HFFc6 (cell line): Measurements from ENCODE around the gene KCTD21. TPM values are rescaled to one million over a fixed set of nuclear protein-coding genes. Genes with fewer than 3 reads are reported as not detected.
"Not testable (repeated sequence)": the region's sequence is repeated elsewhere in the genome, so short reads cannot be mapped to it uniquely, and the experiment has no call there.

Source experiments
- DNase-seq: peaks from one replicate; pipeline ENCODE4 v3.0.0-alpha.2; 2018
- H3K27ac Mint-ChIP-seq: 2 replicates; pipeline ENCODE4 v1.8.0; 2020; ENCODE audit warnings: mild to moderate bottlenecking, mixed read lengths
- H3K27me3 Mint-ChIP-seq: 2 replicates; pipeline ENCODE4 v1.8.0; 2021; ENCODE audit warnings: mild to moderate bottlenecking, moderate library complexity, mixed read lengths; ENCODE audit not compliant: insufficient read depth
- H3K36me3 Mint-ChIP-seq: 2 replicates; pipeline ENCODE4 v1.8.0; 2021; ENCODE audit warnings: low read depth, mixed read lengths
- H3K4me1 Mint-ChIP-seq: 2 replicates; pipeline ENCODE4 v1.8.0; 2020; ENCODE audit warnings: low read depth, mixed read lengths
- H3K4me3 Mint-ChIP-seq: 2 replicates; pipeline ENCODE4 v1.8.0; 2020; ENCODE audit warnings: mild to moderate bottlenecking, moderate library complexity, mixed read lengths
- H3K9me3 Mint-ChIP-seq: 2 replicates; pipeline ENCODE4 v1.8.0; 2020; ENCODE audit warnings: mild to moderate bottlenecking, mixed read lengths
- total RNA-seq, 6 experiments: library from RNA; stranded (reverse); fragmentation: NEBNext Ultra II Directional; extraction: Animal tissue kit (Norgen Biotek cat#: 25700); gene quantifications; 2 replicates in 1 of 6; 3 replicates in 5 of 6; pipeline ENCODE4 v1.2.3, GENCODE V29; 2021
- TF ChIP-seq, protein P1 (sequence below): fragments of 200-600 bp; sonication (generic); IDR thresholded peaks from 2 replicates; pipeline ENCODE4 v1.5.0; 2021; ENCODE audit warnings: antibody characterized with exemption, mild to moderate bottlenecking

Gene KCTD21
- total RNA-seq, 6 experiments from 2014 or later = 10.4 to 15.7 (median 12.6) TPM

GRCh38 chr11:78224906-78225420 is 36.5 kb upstream of the KCTD21 start:
- peaks cover 2% of the 10 kb centered on the region; the same call in 1 of the 2 replicates for H3K27me3 Mint-ChIP-seq
- no peaks in the 10 kb centered on the region for H3K9me3 Mint-ChIP-seq
- TF ChIP-seq, protein P1, sequence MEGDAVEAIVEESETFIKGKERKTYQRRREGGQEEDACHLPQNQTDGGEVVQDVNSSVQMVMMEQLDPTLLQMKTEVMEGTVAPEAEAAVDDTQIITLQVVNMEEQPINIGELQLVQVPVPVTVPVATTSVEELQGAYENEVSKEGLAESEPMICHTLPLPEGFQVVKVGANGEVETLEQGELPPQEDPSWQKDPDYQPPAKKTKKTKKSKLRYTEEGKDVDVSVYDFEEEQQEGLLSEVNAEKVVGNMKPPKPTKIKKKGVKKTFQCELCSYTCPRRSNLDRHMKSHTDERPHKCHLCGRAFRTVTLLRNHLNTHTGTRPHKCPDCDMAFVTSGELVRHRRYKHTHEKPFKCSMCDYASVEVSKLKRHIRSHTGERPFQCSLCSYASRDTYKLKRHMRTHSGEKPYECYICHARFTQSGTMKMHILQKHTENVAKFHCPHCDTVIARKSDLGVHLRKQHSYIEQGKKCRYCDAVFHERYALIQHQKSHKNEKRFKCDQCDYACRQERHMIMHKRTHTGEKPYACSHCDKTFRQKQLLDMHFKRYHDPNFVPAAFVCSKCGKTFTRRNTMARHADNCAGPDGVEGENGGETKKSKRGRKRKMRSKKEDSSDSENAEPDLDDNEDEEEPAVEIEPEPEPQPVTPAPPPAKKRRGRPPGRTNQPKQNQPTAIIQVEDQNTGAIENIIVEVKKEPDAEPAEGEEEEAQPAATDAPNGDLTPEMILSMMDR = no peak
- DNase-seq = no peak
- H3K4me3 Mint-ChIP-seq = no peak overlapping the region
- H3K4me1 Mint-ChIP-seq = peaks cover 12% of the 10 kb centered on the region; the same call in 1 of the 2 replicates
- H3K36me3 Mint-ChIP-seq = peaks cover 22% of the 10 kb centered on the region
- no peak overlapping the region for H3K27ac Mint-ChIP-seq

GRCh38 chr11:78224506-78224905 is 36.1 kb upstream of the KCTD21 start:
- H3K4me3 Mint-ChIP-seq = no peak overlapping the region
- TF ChIP-seq, protein P1 = no peak
- H3K9me3 Mint-ChIP-seq = no peaks in the 10 kb centered on the region
- peaks cover 22% of the 10 kb centered on the region for H3K36me3 Mint-ChIP-seq
- no peak for DNase-seq
- H3K27me3 Mint-ChIP-seq = peaks cover 2% of the 10 kb centered on the region; the same call in 1 of the 2 replicates
- H3K4me1 Mint-ChIP-seq = peaks cover 9% of the 10 kb centered on the region; the same call in 1 of the 2 replicates
- H3K27ac Mint-ChIP-seq = no peak overlapping the region

DNA sequence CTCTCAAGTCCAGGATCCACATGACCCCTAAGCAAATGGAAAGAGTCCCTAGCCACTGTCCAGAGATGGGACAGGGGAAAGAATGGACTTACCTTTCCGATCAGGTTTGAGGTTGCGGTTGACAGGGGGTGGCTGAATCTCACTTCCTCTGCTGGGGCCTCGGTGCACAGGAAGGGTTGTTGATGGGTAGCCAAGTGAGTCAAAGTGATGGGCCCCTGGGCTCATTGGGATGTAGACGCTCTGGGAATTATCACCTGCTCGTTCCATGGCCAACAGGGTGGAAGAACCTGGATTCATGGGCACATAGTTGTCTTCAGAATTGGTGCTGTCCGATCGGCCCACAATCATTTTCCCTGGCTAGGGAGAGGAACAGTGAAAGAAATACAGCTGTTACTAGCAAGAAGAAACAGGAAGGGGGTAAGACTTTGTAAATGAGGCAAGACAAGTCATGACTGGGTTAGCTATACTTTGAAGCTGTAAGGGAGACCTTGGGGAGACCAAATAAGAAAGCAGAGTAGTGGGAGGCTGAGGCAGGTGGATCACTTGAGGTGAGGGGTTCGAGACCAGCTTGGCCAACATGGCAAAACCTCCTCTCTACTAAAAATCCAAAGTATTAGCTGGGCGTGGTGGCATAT is 35.0 kb upstream of the KCTD21 start:
- no peak for DNase-seq
- Mint-ChIP-seq H3K27me3 (peaks cover 2% of the 10 kb centered on the region; the same call in 1 of the 2 replicates), H3K36me3 (peaks cover 25% of the 10 kb centered on the region), H3K9me3 (no peaks in the 10 kb centered on the region), H3K27ac (no peak overlapping the region), H3K4me1 (0 out of 2 replicates have a peak, but pooled peaks cover 7% of the 10 kb centered on the region), H3K4me3 (no peak overlapping the region)
- TF ChIP-seq, protein P1 = no peak

DNA sequence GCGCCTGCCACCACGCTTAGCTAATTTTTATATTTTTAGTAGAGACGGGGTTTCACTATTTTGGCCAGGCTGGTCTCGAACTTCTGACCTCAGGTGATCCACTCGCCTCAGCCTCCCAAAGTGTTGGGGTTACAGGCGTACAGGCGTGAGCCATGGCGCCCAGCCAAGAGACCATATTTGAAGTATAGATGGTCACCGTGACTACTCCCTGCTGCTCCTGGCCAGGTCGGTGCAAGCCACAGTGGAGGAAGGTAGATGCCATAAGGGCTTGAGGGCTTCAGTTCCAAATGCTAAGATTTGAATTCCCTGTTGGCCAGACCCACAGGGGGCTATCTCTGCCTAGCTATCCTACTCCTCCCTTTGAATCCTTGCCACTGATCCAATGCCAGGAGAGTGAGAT is 34.3 kb upstream of the KCTD21 start:
- not testable (repeated sequence) for H3K27ac Mint-ChIP-seq, H3K9me3 Mint-ChIP-seq, H3K4me3 Mint-ChIP-seq, H3K4me1 Mint-ChIP-seq, H3K27me3 Mint-ChIP-seq, DNase-seq
- peaks cover 26% of the 10 kb centered on the region for H3K36me3 Mint-ChIP-seq

DNA sequence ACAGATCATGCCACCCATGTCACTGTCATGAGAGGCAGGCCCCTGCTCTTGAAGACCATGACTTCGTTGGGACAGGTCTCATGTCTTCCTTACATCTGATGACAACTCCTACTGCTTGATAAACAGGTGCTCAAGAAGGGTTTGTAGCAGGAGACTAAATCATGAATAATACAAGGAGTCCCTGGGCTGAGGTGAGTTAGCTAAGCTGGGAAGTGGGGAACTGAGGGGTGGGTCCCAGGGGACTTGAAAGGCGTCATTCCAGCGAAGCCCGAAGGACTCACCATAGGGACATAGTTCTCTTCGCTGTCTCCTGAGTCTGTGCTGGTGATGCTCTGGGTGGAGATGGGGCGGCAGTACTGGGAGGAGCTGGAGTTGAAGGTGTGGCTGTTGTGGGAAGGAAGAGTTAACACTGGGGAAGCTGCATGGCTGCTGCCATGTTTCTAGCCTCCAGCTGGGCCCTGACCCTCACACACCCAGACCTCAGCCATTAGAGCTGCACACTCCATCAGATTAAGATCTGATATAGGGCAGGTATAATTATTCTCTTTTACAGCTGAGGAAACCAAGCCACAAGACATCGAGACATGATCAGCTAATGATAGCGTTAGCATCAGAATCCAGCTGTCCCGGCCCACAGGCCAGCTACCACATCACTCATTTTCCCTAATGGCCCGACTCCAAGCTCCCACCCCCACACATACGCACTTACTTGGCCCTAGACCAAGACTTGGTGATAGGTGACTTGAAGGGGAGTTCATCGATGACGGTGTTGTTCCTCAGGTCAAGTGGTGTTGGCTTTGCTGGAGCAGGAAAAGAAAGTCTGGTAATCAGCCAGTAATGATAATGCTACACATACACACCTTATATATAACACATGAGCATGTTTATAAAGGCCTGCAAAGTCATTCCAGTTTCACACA is 33.2 kb upstream of the KCTD21 start:
- no peak for DNase-seq
- H3K4me1 Mint-ChIP-seq = peaks cover 7% of the 10 kb centered on the region
- TF ChIP-seq, protein P1 = no peak
- H3K9me3 Mint-ChIP-seq = no peaks in the 10 kb centered on the region
- H3K4me3 Mint-ChIP-seq = no peak overlapping the region
- H3K27ac Mint-ChIP-seq = no peak overlapping the region
- H3K27me3 Mint-ChIP-seq = peaks cover 2% of the 10 kb centered on the region; the same call in 1 of the 2 replicates
- peaks cover 32% of the 10 kb centered on the region for H3K36me3 Mint-ChIP-seq
